Measurements from ENCODE around the gene DENND1A.

The DENND1A gene

GRCh38 chr9:123376218-123377071, 553.5 kb downstream of the DENND1A start:
- no peak for DNase-seq

GRCh38 chr9:123375469-123376132, 554.3 kb downstream of the DENND1A start:
- no peak for DNase-seq

GRCh38 chr9:123373946-123374345, 556.0 kb downstream of the DENND1A start:
- DNase-seq, result no peak

GRCh38 chr9:123373447-123373923, 556.4 kb downstream of the DENND1A start:
- no peak for DNase-seq

- DNase-seq, result no peak
These were observed 557.0 kb downstream of the DENND1A start for GRCh38 chr9:123372766-123373446.

- DNase-seq, result no peak
These were observed 557.9 kb downstream of the DENND1A start for GRCh38 chr9:123371805-123372590.

- no peak for DNase-seq
These were observed 558.7 kb downstream of the DENND1A start for GRCh38 chr9:123371228-123371584.

GRCh38 chr9:123370526-123371227, 559.2 kb downstream of the DENND1A start:
- DNase-seq, result no peak

GRCh38 chr9:123370108-123370507, 559.8 kb downstream of the DENND1A start:
- no peak for DNase-seq

- DNase-seq, result no peak
These were observed 560.6 kb downstream of the DENND1A start for GRCh38 chr9:123369296-123369695.

- DNase-seq, result no peak
These were observed 561.3 kb downstream of the DENND1A start for GRCh38 chr9:123368536-123369153.

- DNase-seq, result no peak
These were observed 561.9 kb downstream of the DENND1A start for GRCh38 chr9:123368023-123368422.

GRCh38 chr9:123365881-123366528, 563.9 kb downstream of the DENND1A start:
- no peak for DNase-seq

- DNase-seq, result no peak
These were observed 564.5 kb downstream of the DENND1A start for GRCh38 chr9:123365287-123365880.

GRCh38 chr9:123364241-123364824, 565.6 kb downstream of the DENND1A start:
- DNase-seq, result no peak

GRCh38 chr9:123362856-123363255, 567.1 kb downstream of the DENND1A start:
- no peak for DNase-seq

- DNase-seq, result no peak
These were observed 568.0 kb downstream of the DENND1A start for GRCh38 chr9:123361731-123362510.

- no peak for DNase-seq
These were observed 568.7 kb downstream of the DENND1A start for GRCh38 chr9:123361086-123361730.

All from CD4-positive, alpha-beta T cell treated with Interleukin-4 for 1 hour (primary cell).